Measurements from ENCODE around the gene LECT2. TPM values are rescaled to one million over a fixed set of nuclear protein-coding genes. Genes with fewer than 3 reads are reported as not detected.

The LECT2 gene
- polyA plus RNA-seq, 6 donors from 2014 or later = not detected

DNA sequence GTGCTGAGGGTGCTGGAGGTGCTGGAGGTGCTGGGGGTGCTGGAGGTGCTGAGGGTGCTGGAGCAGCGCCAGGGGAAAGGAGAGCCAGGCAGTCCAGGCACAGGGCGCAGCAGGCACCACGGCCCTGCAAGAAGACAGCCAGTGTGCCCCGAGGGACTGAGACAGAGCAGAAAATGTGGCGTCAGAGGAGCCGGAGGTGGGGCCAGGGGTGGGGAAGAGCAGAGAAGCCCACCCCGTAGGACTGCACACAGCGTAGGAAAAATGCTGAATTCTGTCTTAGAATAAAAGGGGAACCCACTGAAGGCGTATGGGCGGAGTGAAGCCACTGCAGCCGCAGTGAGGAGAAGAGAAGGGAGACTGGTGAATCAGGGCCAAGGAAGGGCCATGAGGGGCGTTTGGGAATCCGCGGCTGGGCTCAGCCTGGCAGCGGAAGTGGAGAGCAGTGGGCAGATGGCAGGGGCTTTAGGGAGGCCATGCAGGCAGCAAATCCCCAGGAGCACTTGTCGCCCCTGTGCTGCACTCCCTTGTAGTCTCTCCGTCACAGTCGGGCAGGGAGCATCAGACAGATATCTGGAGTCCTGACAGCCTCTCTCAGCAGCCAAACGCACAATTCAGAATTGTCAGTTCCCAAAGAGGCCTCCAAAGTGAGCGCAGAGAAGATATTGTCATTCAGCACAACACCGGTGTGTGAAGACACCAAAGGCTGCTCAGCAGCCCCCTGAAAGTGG is 35.9 kb upstream of the LECT2 start:
- H3K4me3 Mint-ChIP-seq = no peak overlapping the region
- peaks cover 24 to 32% (median 26%) of the 10 kb centered on the region in 3 donors for H3K27me3 Mint-ChIP-seq
- H3K4me1 Mint-ChIP-seq = no peaks in the 10 kb centered on the region
- H3K36me3 Mint-ChIP-seq = no peaks in the 10 kb centered on the region
- H3K9me3 Mint-ChIP-seq = peaks cover 0 to 8% (median 2%) of the 10 kb centered on the region in 7 donors
- ATAC-seq (ENCODE audit: low read depth in 2 of 2) = no peak
- DNase-seq = no peak
- no peak overlapping the region for H3K27ac Mint-ChIP-seq

DNA sequence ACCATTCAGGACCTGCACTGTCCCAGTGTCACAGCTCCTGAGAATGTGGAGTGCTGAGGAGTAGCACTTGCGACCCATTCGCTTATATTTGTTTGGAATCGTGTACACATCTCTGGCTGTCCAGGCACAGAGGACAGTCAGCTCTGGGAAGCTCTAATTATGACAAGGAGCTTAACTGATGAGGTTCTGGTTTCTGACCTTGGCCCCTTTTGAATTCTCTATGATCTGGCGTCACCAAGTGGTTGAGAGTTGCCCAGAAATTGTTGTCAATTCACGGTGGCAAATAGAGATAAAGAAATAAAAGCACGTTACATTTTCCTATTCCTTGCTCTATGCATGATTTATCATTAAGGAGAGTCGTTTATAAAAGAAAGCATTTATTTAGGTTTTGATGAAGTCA is 34.9 kb upstream of the LECT2 start:
- ATAC-seq (ENCODE audit: low read depth in 2 of 2) (no peak), DNase-seq (no peak)
- Mint-ChIP-seq H3K27me3 (peaks cover 24 to 30% (median 24%) of the 10 kb centered on the region in 3 donors), H3K4me1 (no peaks in the 10 kb centered on the region), H3K27ac (no peak overlapping the region), H3K4me3 (no peak overlapping the region), H3K9me3 (peaks cover 0 to 6% (median under 1%) of the 10 kb centered on the region in 7 donors), H3K36me3 (no peaks in the 10 kb centered on the region)

- Mint-ChIP-seq H3K27ac (no peak overlapping the region), H3K9me3 (peaks cover 0 to 6% (median 0%) of the 10 kb centered on the region in 7 donors), H3K27me3 (peaks cover 23 to 27% (median 24%) of the 10 kb centered on the region in 3 donors), H3K4me1 (no peaks in the 10 kb centered on the region), H3K36me3 (no peaks in the 10 kb centered on the region), H3K4me3 (no peak overlapping the region)
- no peak for ATAC-seq (ENCODE audit: low read depth in 2 of 2)
- DNase-seq = no peak
These were observed 33.8 kb upstream of the LECT2 start for GRCh38 chr5:135988546-135988945.

DNA sequence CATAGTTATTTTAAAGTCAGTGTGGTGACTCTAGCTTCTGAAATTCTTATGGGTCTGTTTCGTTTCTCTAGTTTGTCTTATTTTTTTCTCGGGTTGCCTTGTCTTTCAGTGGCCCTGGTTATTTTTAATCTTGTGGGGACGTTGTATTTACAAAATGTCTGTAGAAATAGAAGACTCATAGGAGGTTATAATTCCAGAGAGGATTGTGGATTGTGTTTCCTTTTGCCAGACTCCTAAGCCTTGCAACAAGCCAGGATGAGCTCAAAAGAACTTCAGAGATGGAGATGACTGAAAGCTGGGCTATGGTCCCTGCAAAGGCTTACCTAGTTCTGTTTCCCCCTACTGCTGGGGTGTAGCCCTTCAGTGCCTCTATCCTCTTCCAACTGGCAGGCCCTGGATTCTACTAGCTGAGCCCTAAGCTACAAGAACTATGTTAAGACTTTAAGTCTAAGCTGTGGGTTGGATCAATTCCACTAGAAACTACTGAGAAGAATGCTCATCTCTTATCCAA is 32.2 kb upstream of the LECT2 start:
- H3K9me3 Mint-ChIP-seq = peaks cover 0 to 8% (median 0%) of the 10 kb centered on the region in 7 donors
- H3K27me3 Mint-ChIP-seq = peaks cover 21 to 27% (median 24%) of the 10 kb centered on the region in 3 donors
- no peaks in the 10 kb centered on the region for H3K36me3 Mint-ChIP-seq
- no peak overlapping the region for H3K4me3 Mint-ChIP-seq
- ATAC-seq (ENCODE audit: low read depth in 2 of 2) (no peak), DNase-seq (no peak)
- H3K4me1 Mint-ChIP-seq = no peaks in the 10 kb centered on the region
- H3K27ac Mint-ChIP-seq = no peak overlapping the region

DNA sequence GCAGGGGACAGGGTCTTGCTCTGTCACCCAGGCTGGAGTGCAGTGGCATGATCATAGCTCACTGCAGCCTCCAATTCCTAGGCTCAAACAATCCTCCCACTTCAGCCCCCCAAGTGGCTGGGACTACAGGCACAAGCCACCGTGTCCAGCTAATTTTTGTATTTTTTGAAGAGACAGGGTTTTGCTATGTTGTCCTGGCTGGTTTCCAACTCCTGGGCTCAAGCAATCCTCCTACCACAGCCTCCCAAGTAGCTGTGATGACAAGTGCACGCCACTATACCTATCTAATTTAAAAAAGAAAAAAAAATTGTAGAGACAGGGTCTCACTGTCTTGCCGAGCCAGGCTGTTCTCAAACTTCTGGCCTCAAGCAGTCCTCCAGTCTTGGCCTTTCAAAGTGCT is 31.6 kb upstream of the LECT2 start:
- Mint-ChIP-seq H3K4me1 (no peaks in the 10 kb centered on the region), H3K9me3 (peaks cover 0 to 12% (median 4%) of the 10 kb centered on the region in 7 donors), H3K36me3 (no peaks in the 10 kb centered on the region), H3K4me3 (no peak overlapping the region), H3K27ac (no peak overlapping the region), H3K27me3 (peaks cover 22 to 27% (median 24%) of the 10 kb centered on the region in 3 donors)
- DNase-seq (no peak), ATAC-seq (ENCODE audit: low read depth in 2 of 2) (no peak)

DNA sequence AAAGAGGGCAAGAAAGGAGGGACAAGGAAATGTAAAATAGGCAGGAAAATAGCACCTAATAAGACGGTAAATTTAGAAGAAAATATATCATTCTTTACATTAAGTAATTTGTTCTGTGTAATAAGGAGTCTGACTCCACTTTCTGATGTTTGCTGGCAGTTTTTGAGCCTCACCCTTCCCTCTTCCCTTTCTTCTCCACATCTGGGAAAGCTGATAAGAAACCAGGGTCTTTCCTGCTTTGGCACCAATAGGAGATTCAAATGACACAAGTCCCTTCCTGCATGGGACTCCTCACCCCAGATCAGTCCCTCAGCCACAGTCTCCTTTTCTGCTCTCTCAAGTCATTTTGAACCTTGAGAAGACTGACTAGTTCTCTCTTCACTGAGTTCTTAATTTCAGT is 31.2 kb upstream of the LECT2 start:
- Mint-ChIP-seq H3K36me3 (no peaks in the 10 kb centered on the region), H3K4me3 (no peak overlapping the region), H3K27me3 (peaks cover 24 to 27% (median 25%) of the 10 kb centered on the region in 3 donors), H3K9me3 (peaks cover 0 to 15% (median 6%) of the 10 kb centered on the region in 7 donors), H3K27ac (no peak overlapping the region), H3K4me1 (no peaks in the 10 kb centered on the region)
- DNase-seq (no peak), ATAC-seq (ENCODE audit: low read depth in 2 of 2) (no peak)

DNA sequence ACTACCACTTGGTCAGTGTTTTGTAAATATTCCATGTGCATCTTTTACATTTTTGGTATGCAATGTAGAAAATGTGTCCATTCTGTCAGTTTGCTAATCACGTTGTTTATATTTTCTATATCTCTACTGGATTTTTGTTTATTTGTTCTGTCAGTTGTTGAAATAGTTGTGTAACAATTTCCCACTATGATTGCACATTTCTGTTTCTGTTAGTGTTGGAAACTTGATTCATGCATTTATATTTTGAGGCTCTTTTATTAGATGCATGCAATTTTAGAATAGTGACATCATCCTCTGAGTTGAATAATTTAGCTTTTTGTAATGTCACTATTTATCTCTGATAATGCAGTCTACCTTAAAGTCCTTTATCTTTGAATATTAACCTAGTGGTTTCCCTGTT is 25.8 kb upstream of the LECT2 start:
- ATAC-seq (ENCODE audit: low read depth in 2 of 2) = no peak
- no peak overlapping the region for H3K27ac Mint-ChIP-seq
- peaks cover 13 to 29% (median 19%) of the 10 kb centered on the region in 3 donors for H3K27me3 Mint-ChIP-seq
- no peak overlapping the region for H3K4me3 Mint-ChIP-seq
- no peak for DNase-seq
- H3K9me3 Mint-ChIP-seq = peaks cover 0 to 9% (median 6%) of the 10 kb centered on the region in 7 donors
- no peaks in the 10 kb centered on the region for H3K36me3 Mint-ChIP-seq
- no peaks in the 10 kb centered on the region for H3K4me1 Mint-ChIP-seq

DNA sequence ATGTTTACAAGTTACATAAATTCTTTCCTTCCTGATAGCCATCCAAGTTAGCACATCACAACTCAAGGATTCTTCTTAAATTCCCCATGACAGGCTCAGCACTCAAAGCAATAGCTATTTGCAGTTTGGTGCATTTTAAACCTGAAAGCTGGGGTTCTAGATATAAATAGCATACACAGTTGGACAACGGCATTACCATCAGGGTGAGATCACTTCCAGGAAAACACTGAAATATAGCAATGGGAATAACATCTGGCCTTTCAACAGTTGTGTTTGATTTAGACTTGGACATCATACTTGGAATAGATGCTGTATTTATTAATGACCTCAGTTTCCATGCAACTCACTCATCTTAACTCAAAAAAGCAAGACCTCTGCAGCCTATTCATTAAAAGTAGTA is 24.7 kb upstream of the LECT2 start:
- ATAC-seq (ENCODE audit: low read depth in 2 of 2) = no peak
- Mint-ChIP-seq H3K27me3 (peaks cover 24 to 39% (median 28%) of the 10 kb centered on the region in 3 donors), H3K9me3 (peaks cover 0 to 13% (median 6%) of the 10 kb centered on the region in 7 donors), H3K4me3 (no peak overlapping the region), H3K36me3 (no peaks in the 10 kb centered on the region), H3K4me1 (no peaks in the 10 kb centered on the region), H3K27ac (no peak overlapping the region)
- DNase-seq = no peak

GRCh38 chr5:135978993-135979392 is 24.2 kb upstream of the LECT2 start:
- peaks cover 29 to 44% (median 32%) of the 10 kb centered on the region in 3 donors for H3K27me3 Mint-ChIP-seq
- H3K27ac Mint-ChIP-seq = no peak overlapping the region
- no peak overlapping the region for H3K4me3 Mint-ChIP-seq
- no peak for ATAC-seq (ENCODE audit: low read depth in 2 of 2)
- H3K4me1 Mint-ChIP-seq = no peaks in the 10 kb centered on the region
- H3K36me3 Mint-ChIP-seq = no peaks in the 10 kb centered on the region
- DNase-seq = no peak
- peaks cover 0 to 13% (median 6%) of the 10 kb centered on the region in 7 donors for H3K9me3 Mint-ChIP-seq

GRCh38 chr5:135978212-135978631 is 23.4 kb upstream of the LECT2 start:
- peaks cover 0 to 13% (median 5%) of the 10 kb centered on the region in 7 donors for H3K9me3 Mint-ChIP-seq
- no peaks in the 10 kb centered on the region for H3K4me1 Mint-ChIP-seq
- DNase-seq (no peak), ATAC-seq (ENCODE audit: low read depth in 2 of 2) (no peak)
- H3K27ac Mint-ChIP-seq = no peak overlapping the region
- H3K36me3 Mint-ChIP-seq = no peaks in the 10 kb centered on the region
- no peak overlapping the region for H3K4me3 Mint-ChIP-seq
- H3K27me3 Mint-ChIP-seq = peaks cover 37 to 52% (median 40%) of the 10 kb centered on the region in 3 donors

DNA sequence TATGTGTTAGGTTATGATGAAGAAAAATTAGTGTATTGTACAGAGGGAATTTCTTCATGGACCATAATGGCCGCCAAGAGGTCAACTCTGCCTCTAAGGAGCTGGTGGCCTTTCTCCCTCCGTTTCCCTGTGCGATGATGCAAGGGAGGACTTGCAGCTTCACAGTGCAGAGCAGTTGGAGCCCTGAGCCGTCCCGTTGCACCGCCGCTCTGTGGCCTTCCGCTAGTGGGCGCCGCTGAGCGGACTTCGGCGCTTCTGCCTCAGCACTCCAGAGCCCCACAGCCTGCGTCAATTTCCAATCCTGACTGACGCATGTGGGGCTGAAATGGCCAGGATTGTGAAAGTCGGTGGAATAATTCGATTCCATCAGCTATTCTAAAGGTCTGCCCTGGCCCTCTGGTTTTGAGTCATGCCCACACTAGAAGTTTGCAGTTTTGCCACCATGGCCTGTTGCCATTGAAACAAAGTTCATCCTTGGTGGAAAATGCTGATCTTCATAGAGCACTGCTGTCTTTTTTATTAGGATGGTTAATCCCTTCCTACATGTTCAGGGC is 22.7 kb upstream of the LECT2 start:
- ATAC-seq (ENCODE audit: low read depth in 2 of 2) (no peak), DNase-seq (no peak)
- peaks cover 0 to 13% (median 5%) of the 10 kb centered on the region in 7 donors for H3K9me3 Mint-ChIP-seq
- H3K4me3 Mint-ChIP-seq = no peak overlapping the region
- H3K27ac Mint-ChIP-seq = no peak overlapping the region
- no peaks in the 10 kb centered on the region for H3K36me3 Mint-ChIP-seq
- H3K27me3 Mint-ChIP-seq = peaks cover 37 to 52% (median 40%) of the 10 kb centered on the region in 3 donors
- no peaks in the 10 kb centered on the region for H3K4me1 Mint-ChIP-seq

DNA sequence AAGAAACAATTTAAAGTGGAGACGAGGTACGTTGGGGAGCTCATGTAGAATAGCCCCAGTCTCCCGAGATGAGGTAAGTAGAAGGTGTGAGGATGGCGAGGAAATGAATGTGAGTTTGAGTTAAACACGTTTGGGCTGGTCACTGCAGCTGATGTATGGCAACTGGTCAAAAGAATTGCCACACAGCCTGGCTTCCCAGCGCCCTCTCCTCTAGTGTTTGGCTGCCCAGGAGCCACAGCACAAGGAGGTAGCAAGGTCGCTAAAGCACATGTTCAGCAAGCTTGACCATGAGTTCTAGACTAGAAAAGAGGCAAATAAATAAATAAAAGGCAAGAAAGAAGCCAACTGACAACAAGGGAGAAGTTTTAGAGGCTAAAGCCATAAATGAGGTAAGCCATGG is 21.4 kb upstream of the LECT2 start:
- DNase-seq (no peak), ATAC-seq (ENCODE audit: low read depth in 2 of 2) (no peak)
- no peaks in the 10 kb centered on the region for H3K4me1 Mint-ChIP-seq
- H3K27me3 Mint-ChIP-seq = peaks cover 39 to 48% (median 46%) of the 10 kb centered on the region in 3 donors
- no peak overlapping the region for H3K4me3 Mint-ChIP-seq
- peaks cover 0 to 2% of the 10 kb centered on the region in 2 donors for H3K36me3 Mint-ChIP-seq
- H3K27ac Mint-ChIP-seq = no peak overlapping the region
- H3K9me3 Mint-ChIP-seq = peaks cover 0 to 8% (median 1%) of the 10 kb centered on the region in 7 donors

DNA sequence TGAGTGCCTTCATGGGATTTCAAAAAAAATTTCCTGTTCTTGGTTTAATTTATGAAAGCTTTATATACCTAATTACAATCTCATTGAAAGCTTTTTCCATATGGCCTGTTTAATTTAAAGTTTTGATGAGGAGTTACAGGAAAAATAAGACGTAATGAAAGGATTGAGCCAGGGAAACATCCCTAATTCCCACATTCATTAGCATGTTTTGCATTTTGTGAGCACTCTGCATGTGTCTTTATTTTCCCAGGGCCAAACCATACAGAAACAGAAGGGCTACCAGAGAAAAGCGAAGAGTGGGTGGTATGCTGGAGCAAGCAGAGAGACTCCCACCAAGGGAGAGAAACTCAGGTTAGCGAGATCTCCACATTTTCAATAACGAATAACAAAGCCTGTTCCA is 20.3 kb upstream of the LECT2 start:
- ATAC-seq (ENCODE audit: low read depth in 2 of 2) = no peak
- DNase-seq = no peak
- peaks cover 2 to 12% (median 5%) of the 10 kb centered on the region in 7 donors for H3K9me3 Mint-ChIP-seq
- H3K4me1 Mint-ChIP-seq = no peaks in the 10 kb centered on the region
- peaks cover 48 to 57% (median 51%) of the 10 kb centered on the region in 3 donors for H3K27me3 Mint-ChIP-seq
- H3K36me3 Mint-ChIP-seq = peaks cover 0 to 7% of the 10 kb centered on the region in 2 donors
- no peak overlapping the region for H3K4me3 Mint-ChIP-seq
- H3K27ac Mint-ChIP-seq = no peak overlapping the region
